ENCODE data around the gene CLEC2D.
"Not testable (repeated sequence)": the region's sequence is repeated elsewhere in the genome, so short reads cannot be mapped to it uniquely, and the experiment has no call there.

CLEC2D gene

DNA sequence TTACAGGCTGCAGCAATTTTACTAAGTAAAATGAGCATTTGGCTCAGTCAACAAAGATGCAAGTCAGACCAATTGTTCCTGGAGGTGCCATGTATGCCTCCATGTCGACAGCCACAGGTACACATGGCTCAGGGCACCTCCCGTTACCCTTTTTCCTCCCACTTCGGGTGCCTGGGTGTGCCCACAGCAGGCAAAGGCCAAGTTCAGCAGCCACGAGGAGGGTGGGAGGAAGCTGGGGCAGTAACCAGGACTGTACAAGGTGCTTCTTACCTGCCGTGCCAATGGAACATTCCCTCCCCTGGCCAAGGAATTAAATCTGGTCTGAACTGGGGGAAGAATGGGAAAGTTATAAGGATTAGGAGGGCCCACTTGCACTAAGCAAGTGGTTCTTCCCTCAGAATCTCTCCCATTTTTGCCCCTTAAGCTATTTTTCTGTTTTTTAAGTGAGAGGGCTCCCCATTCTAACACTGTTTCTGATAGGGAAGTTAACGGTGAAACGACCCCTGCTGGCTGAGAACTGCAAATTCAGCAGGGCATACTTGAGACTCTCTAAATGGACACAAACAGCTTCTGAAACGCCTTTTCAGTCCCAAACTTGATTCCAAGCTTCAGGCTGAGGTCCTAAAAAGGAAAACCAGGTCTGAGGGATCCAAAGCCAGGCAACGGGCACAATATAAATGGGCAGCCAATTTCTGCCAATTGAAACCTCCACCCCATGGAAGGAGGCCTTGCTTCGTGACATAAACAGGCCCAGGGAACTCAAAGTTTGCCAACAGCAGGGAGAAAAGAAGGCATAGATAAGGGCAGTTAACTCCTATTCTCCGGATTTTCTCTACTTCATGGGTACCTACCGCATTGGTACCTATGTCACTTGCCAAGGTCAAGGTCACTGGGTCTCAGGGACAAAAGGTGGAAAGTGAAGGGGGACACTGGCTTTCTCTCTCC, 38.6 kb downstream of the CLEC2D start:
- H3K27me3 ChIP-seq (ENCODE audit: control insufficient read depth, insufficient read depth, low read length): no peaks in the 10 kb centered on the region

GRCh38 chr12:9708853-9709252, 39.3 kb downstream of the CLEC2D start:
- Histone ChIP-seq H3K4me3 (ENCODE audit: low read depth, low read length) (no peak overlapping the region), H3K4me1 (no peaks in the 10 kb centered on the region), H3K9ac (no peak overlapping the region), H3K27me3 (ENCODE audit: control insufficient read depth, insufficient read depth, low read length) (no peaks in the 10 kb centered on the region), H3K9me3 (ENCODE audit: control insufficient read depth, low read length) (no peaks in the 10 kb centered on the region), H3K36me3 (ENCODE audit: control insufficient read depth, insufficient read depth, low read length) (no peaks in the 10 kb centered on the region), H3K79me2 (no peaks in the 10 kb centered on the region), H2AFZ (no peak overlapping the region), H3K27ac (no peak overlapping the region), H3K4me2 (ENCODE audit: low read length) (no peak overlapping the region)
- no peak for TF ChIP-seq CTCF (IDR thresholded peaks at IDR 0.05)

More for the DNA sequence above, 38.6 kb downstream of the CLEC2D start:
- Histone ChIP-seq H3K4me3 (ENCODE audit: low read depth, low read length) (no peak overlapping the region), H3K36me3 (ENCODE audit: control insufficient read depth, insufficient read depth, low read length) (no peaks in the 10 kb centered on the region), H3K9ac (no peak overlapping the region), H3K79me2 (no peaks in the 10 kb centered on the region), H2AFZ (no peak overlapping the region), H3K4me2 (ENCODE audit: low read length) (no peak overlapping the region), H3K9me3 (ENCODE audit: control insufficient read depth, low read length) (no peaks in the 10 kb centered on the region), H3K4me1 (no peaks in the 10 kb centered on the region), H3K27ac (no peak overlapping the region)
- TF ChIP-seq CTCF (IDR thresholded peaks at IDR 0.05): peak; percentile 74

- H3K27ac ChIP-seq: no peak overlapping the region
- no peak overlapping the region for H2AFZ ChIP-seq
- H3K4me2 ChIP-seq (ENCODE audit: low read length): no peak overlapping the region
- no peaks in the 10 kb centered on the region for H3K9me3 ChIP-seq (ENCODE audit: control insufficient read depth, low read length)
- no peaks in the 10 kb centered on the region for H3K36me3 ChIP-seq (ENCODE audit: control insufficient read depth, insufficient read depth, low read length)
- H3K79me2 ChIP-seq: no peaks in the 10 kb centered on the region
- no peaks in the 10 kb centered on the region for H3K4me1 ChIP-seq
- H3K4me3 ChIP-seq (ENCODE audit: low read depth, low read length): no peak overlapping the region
- H3K9ac ChIP-seq: no peak overlapping the region
- TF ChIP-seq CTCF (IDR thresholded peaks at IDR 0.05): no peak
- H3K27me3 ChIP-seq (ENCODE audit: control insufficient read depth, insufficient read depth, low read length): no peaks in the 10 kb centered on the region
Measured at GRCh38 chr12:9710584-9711375, 41.3 kb downstream of the CLEC2D start.

- no peak for TF ChIP-seq CTCF (IDR thresholded peaks at IDR 0.05)
Measured at GRCh38 chr12:9711664-9712063, 42.2 kb downstream of the CLEC2D start.

DNA sequence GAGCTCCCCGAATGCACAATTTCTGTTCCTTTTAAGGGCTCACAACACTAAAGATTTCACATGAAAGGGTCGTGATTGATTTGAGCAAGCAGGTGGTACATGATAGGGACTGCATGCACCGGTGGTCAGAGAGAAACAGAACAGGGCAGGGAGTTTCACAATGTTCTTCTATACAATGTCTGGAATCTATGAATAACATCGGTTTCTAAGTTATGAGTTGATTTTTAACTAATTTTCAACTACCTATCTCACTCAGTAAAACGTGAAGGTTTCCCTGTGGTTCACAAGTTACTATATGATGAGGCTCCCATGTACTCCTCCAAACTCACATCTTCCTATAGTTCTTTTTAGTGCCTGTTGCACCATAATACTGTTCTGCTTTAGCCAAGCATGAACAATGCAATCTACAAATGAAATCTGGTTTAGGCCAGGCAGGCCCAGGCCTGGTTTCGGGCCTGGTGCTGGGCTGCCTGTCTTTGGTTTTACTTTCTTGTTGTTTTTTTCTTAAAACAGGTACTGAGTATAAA, 43.6 kb downstream of the CLEC2D start:
- not testable (repeated sequence) for H3K4me1 ChIP-seq; H3K9me3 ChIP-seq (ENCODE audit: control insufficient read depth, low read length); H3K27me3 ChIP-seq (ENCODE audit: control insufficient read depth, insufficient read depth, low read length); H3K27ac ChIP-seq; H3K4me2 ChIP-seq (ENCODE audit: low read length); H3K9ac ChIP-seq; H3K4me3 ChIP-seq (ENCODE audit: low read depth, low read length); H3K79me2 ChIP-seq; H2AFZ ChIP-seq; H3K36me3 ChIP-seq (ENCODE audit: control insufficient read depth, insufficient read depth, low read length)

More at GRCh38 chr12:9711664-9712063, 42.2 kb downstream of the CLEC2D start:
- Histone ChIP-seq H3K4me1 (no peaks in the 10 kb centered on the region), H3K27me3 (ENCODE audit: control insufficient read depth, insufficient read depth, low read length) (no peaks in the 10 kb centered on the region), H3K27ac (no peak overlapping the region), H3K4me3 (ENCODE audit: low read depth, low read length) (no peak overlapping the region), H3K9me3 (ENCODE audit: control insufficient read depth, low read length) (no peaks in the 10 kb centered on the region), H3K9ac (no peak overlapping the region), H3K36me3 (ENCODE audit: control insufficient read depth, insufficient read depth, low read length) (no peaks in the 10 kb centered on the region), H3K4me2 (ENCODE audit: low read length) (no peak overlapping the region), H2AFZ (no peak overlapping the region), H3K79me2 (no peaks in the 10 kb centered on the region)

Data from parathyroid adenoma (tissue), 2 donors.